Right lobe of liver (tissue), 4 donors: Measurements from ENCODE around the gene PPFIBP2.

Experiments
- POLR2A ChIP-seq: fragments of 450-650 bp; IDR thresholded peaks from one replicate; pipeline ENCODE4 v1.6.1; 2017; ENCODE audit warnings: antibody characterized with exemption, mild to moderate bottlenecking
- TF ChIP-seq, protein P1 (sequence below), 4 donors: fragments of 200-600 bp in 3 of 4; fragments of 450-650 bp in 1 of 4; IDR thresholded peaks; one replicate each; pipeline versions ENCODE4 v1.5.1 to v1.8.0; 2016 to 2022; ENCODE audit warnings: antibody characterized with exemption in 4 of 4, mild to moderate bottlenecking in 2 of 4
- donor health status: DM: no; HTN: no; CAD: no.
- donor health status: DM: no; HTN: no; CAD: no.
- donor health status: DM: no; HTN: yes; CAD: no.

DNA sequence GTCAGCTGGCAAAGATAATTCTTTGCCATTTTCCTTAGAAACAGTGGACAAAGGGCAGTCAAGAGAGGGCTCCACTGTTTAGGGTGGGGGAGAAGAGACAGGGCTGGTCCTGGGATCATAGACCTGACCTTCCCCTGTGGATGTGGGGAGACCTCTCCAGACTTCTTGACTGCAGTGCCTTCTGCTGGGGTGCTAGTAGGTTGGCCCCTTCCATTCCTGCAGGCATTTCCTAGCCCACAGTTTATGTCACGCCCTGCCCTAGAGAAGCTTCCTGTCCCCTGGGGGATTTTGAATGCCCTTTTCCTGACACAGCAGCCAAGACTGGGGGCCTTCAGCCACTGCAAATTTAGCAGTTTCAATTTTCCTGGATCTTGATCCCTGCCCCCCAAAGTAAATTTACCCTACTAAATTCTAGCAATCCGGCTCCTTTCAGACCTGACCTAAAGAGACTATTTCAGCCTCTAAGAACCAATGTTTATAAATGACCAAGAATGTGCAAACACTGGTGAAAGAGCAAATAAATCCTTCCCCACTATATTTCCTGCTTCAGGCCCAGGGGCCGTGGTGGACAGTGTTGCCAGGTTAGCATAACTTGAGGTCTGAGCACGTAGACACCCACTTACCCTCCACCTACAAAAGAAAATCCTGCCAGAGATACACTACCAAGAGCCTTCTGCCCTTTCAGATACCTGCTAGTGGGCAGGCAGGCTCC, 58.4 kb downstream of the PPFIBP2 start:
- TF ChIP-seq, protein P1, sequence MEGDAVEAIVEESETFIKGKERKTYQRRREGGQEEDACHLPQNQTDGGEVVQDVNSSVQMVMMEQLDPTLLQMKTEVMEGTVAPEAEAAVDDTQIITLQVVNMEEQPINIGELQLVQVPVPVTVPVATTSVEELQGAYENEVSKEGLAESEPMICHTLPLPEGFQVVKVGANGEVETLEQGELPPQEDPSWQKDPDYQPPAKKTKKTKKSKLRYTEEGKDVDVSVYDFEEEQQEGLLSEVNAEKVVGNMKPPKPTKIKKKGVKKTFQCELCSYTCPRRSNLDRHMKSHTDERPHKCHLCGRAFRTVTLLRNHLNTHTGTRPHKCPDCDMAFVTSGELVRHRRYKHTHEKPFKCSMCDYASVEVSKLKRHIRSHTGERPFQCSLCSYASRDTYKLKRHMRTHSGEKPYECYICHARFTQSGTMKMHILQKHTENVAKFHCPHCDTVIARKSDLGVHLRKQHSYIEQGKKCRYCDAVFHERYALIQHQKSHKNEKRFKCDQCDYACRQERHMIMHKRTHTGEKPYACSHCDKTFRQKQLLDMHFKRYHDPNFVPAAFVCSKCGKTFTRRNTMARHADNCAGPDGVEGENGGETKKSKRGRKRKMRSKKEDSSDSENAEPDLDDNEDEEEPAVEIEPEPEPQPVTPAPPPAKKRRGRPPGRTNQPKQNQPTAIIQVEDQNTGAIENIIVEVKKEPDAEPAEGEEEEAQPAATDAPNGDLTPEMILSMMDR (IDR thresholded peaks at IDR 0.05) = peak in 1 of 4 donors; percentile 0
- no peak for TF ChIP-seq POLR2A
